ENCODE data around the gene PPP1R13B. TPM values are rescaled to one million over a fixed set of nuclear protein-coding genes. Genes with fewer than 3 reads are reported as not detected.

PPP1R13B gene
- total RNA-seq, 1 donor from 2014 or later, result 7.3 TPM

- Histone ChIP-seq H3K4me3 (ENCODE audit: low read depth, low read length) (no peak overlapping the region), H3K36me3 (ENCODE audit: control insufficient read depth, insufficient read depth, low read length) (no peaks in the 10 kb centered on the region), H3K27me3 (ENCODE audit: control insufficient read depth, insufficient read depth, low read length) (no peaks in the 10 kb centered on the region)
- TF ChIP-seq CTCF (IDR thresholded peaks at IDR 0.05; ENCODE audit: insufficient read depth, low read length, poor library complexity, severe bottlenecking), result no peak
- DNase-seq (ENCODE audit: low read depth), result no peak
Measured at GRCh38 chr14:103870144-103870876, 22.9 kb upstream of the PPP1R13B start.

GRCh38 chr14:103869406-103870143, 22.2 kb upstream of the PPP1R13B start:
- no peak for DNase-seq (ENCODE audit: low read depth)
- no peak overlapping the region for H3K4me3 ChIP-seq (ENCODE audit: low read depth, low read length)
- H3K36me3 ChIP-seq (ENCODE audit: control insufficient read depth, insufficient read depth, low read length), result no peaks in the 10 kb centered on the region
- TF ChIP-seq CTCF (IDR thresholded peaks at IDR 0.05; ENCODE audit: insufficient read depth, low read length, poor library complexity, severe bottlenecking), result no peak
- no peaks in the 10 kb centered on the region for H3K27me3 ChIP-seq (ENCODE audit: control insufficient read depth, insufficient read depth, low read length)

- Histone ChIP-seq H3K36me3 (ENCODE audit: control insufficient read depth, insufficient read depth, low read length) (no peaks in the 10 kb centered on the region), H3K4me3 (ENCODE audit: low read depth, low read length) (no peak overlapping the region), H3K27me3 (ENCODE audit: control insufficient read depth, insufficient read depth, low read length) (no peaks in the 10 kb centered on the region)
- no peak for TF ChIP-seq CTCF (IDR thresholded peaks at IDR 0.05; ENCODE audit: insufficient read depth, low read length, poor library complexity, severe bottlenecking)
- no peak for DNase-seq (ENCODE audit: low read depth)
Measured at GRCh38 chr14:103868242-103868897, 21.0 kb upstream of the PPP1R13B start.

- no peaks in the 10 kb centered on the region for H3K27me3 ChIP-seq (ENCODE audit: control insufficient read depth, insufficient read depth, low read length)
- H3K4me3 ChIP-seq (ENCODE audit: low read depth, low read length), result no peak overlapping the region
- TF ChIP-seq CTCF (IDR thresholded peaks at IDR 0.05; ENCODE audit: insufficient read depth, low read length, poor library complexity, severe bottlenecking), result no peak
- H3K36me3 ChIP-seq (ENCODE audit: control insufficient read depth, insufficient read depth, low read length), result no peaks in the 10 kb centered on the region
- no peak for DNase-seq (ENCODE audit: low read depth)
Measured at GRCh38 chr14:103867523-103867953, 20.2 kb upstream of the PPP1R13B start.

- Histone ChIP-seq H3K27me3 (ENCODE audit: control insufficient read depth, insufficient read depth, low read length) (no peaks in the 10 kb centered on the region), H3K4me3 (ENCODE audit: low read depth, low read length) (no peak overlapping the region), H3K36me3 (ENCODE audit: control insufficient read depth, insufficient read depth, low read length) (no peaks in the 10 kb centered on the region)
- no peak for TF ChIP-seq CTCF (IDR thresholded peaks at IDR 0.05; ENCODE audit: insufficient read depth, low read length, poor library complexity, severe bottlenecking)
- DNase-seq (ENCODE audit: low read depth), result no peak
Measured at GRCh38 chr14:103867020-103867419, 19.6 kb upstream of the PPP1R13B start.

Data from kidney epithelial cell (primary cell).